Measurements from ENCODE around the gene PGAP6. TPM values are rescaled to one million over a fixed set of nuclear protein-coding genes. Genes with fewer than 3 reads are reported as not detected.

Gene PGAP6
- total and polyA plus RNA-seq, 2 of the 13 experiments (the other 11 are each of a cell fraction or from before 2014, with no cell fraction given), result 52.7 to 136 TPM

- TF ChIP-seq MAZ (IDR thresholded peaks at IDR 0.05; ENCODE audit: borderline replicate concordance, low read depth, low read length), result no peak
- TF ChIP-seq MAZ (CRISPR knock-in tag; IDR thresholded peaks at IDR 0.05; ENCODE audit: low read depth), result no peak
Measured at GRCh38 chr16:398561-399339, 17.0 kb upstream of the PGAP6 start (continued).

GRCh38 chr16:397736-398332 lies 16.1 kb upstream of the PGAP6 start:
- peak overlapping the region; percentile 88 for H3K4me2 ChIP-seq (ENCODE audit: low read depth, low read length)
- H3K79me2 ChIP-seq (ENCODE audit: insufficient read depth, low read length), result peaks cover 15% of the 10 kb centered on the region
- DNase-seq (ENCODE audit: low spot score) (peak; percentile 74), FAIRE-seq (no peak), ATAC-seq (peak; percentile 76)
- ChIA-PET CTCF (ENCODE audit: low intra/inter-chr PET ratio, low total read pairs) (no interaction called here), POLR2A (interaction anchor here (0.8 to 1.8 kb wide), 6 partner anchors 11 to 191 kb away, joined by 3 to 7 read pairs (median 3); partner anchors contain the start of gene PGAP6)
- H4K20me1 ChIP-seq (ENCODE audit: insufficient read depth, low read length), result no peaks in the 10 kb centered on the region
- H3K36me3 ChIP-seq (replicated peaks in 1 of 2; ENCODE audit: control insufficient read depth in 1 of 2, insufficient read depth in 2 of 2, low read length in 2 of 2), result peaks cover 0 to 4% of the 10 kb centered on the region in 2 experiments; a peak in 2 of 5 replicates
- H2AFZ ChIP-seq (ENCODE audit: low read length), result no peak overlapping the region
- peaks cover 41% of the 10 kb centered on the region for H3K4me1 ChIP-seq (ENCODE audit: insufficient read depth, low read length)
- intact Hi-C loops (cut with micrococcal nuclease; ENCODE audit: unreplicated experiment), result no loop called here
- H3K4me3 ChIP-seq (replicated peaks in 1 of 3; ENCODE audit: insufficient read depth in 1 of 3, low read depth in 2 of 3, low read length in 3 of 3), result peak overlapping the region; percentile 1 to 70 (median 28); a peak in 3 of 6 replicates
- WGBS (ENCODE audit: low lambda C conversion rate), result 31% methylated on average over 11 of the region's 29 CpGs
- no TSS peak for BruUV-seq (replicated peaks)
- in situ Hi-C loops (cut with HindIII; ENCODE audit: extremely low pct_ligation_motif_present, low pct_unique_long_range_greater_than_20kb), result loop anchor here (5.0 kb wide), 1 partner anchor 99 kb away; no protein-coding TSS in a partner anchor
- H3K9ac ChIP-seq (ENCODE audit: insufficient read depth, low read depth, low read length), result peak overlapping the region; percentile 69
- no peaks in the 10 kb centered on the region for H3K9me3 ChIP-seq (ENCODE audit: low read length)
- no peaks in the 10 kb centered on the region for H3K27me3 ChIP-seq (ENCODE audit: control insufficient read depth in 1 of 2, insufficient read depth in 2 of 2, low read length in 2 of 2)
- H3K27ac ChIP-seq (ENCODE audit: extremely low read length, insufficient read depth, low read length), result peak overlapping the region; percentile 79
- TF ChIP-seq ZNF33A (CRISPR knock-in tag; IDR thresholded peaks at IDR 0.05; ENCODE audit: borderline replicate concordance) (no peak), SAP130 (CRISPR knock-in tag; IDR thresholded peaks at IDR 0.05; ENCODE audit: low read depth) (0 out of 2 replicates have a peak, but pooled peaks have one; percentile 10), PHF8 (CRISPR knock-in tag; IDR thresholded peaks at IDR 0.05) (peak; percentile 10; the same call in 1 of the 2 replicates), CTCF (CRISPR knock-in tag; IDR thresholded peaks at IDR 0.05) (peak; percentile 37; the same call in 1 of the 2 replicates), CREB1 (IDR thresholded peaks at IDR 0.05) (0 out of 2 replicates have a peak, but pooled peaks have one; percentile 12), CREB1 (CRISPR knock-in tag; IDR thresholded peaks at IDR 0.05) (no peak), LCORL (IDR thresholded peaks at IDR 0.05) (no peak), LCORL (CRISPR knock-in tag; IDR thresholded peaks at IDR 0.05) (0 out of 2 replicates have a peak, but pooled peaks have one; percentile 23), POLR2AphosphoS2 (IDR thresholded peaks at IDR 0.05; ENCODE audit: low read depth, low read length) (no peak), ZBTB7B (CRISPR knock-in tag; IDR thresholded peaks at IDR 0.05) (0 out of 2 replicates have a peak, but pooled peaks have one; percentile 6)
- TF ChIP-seq, protein P1, sequence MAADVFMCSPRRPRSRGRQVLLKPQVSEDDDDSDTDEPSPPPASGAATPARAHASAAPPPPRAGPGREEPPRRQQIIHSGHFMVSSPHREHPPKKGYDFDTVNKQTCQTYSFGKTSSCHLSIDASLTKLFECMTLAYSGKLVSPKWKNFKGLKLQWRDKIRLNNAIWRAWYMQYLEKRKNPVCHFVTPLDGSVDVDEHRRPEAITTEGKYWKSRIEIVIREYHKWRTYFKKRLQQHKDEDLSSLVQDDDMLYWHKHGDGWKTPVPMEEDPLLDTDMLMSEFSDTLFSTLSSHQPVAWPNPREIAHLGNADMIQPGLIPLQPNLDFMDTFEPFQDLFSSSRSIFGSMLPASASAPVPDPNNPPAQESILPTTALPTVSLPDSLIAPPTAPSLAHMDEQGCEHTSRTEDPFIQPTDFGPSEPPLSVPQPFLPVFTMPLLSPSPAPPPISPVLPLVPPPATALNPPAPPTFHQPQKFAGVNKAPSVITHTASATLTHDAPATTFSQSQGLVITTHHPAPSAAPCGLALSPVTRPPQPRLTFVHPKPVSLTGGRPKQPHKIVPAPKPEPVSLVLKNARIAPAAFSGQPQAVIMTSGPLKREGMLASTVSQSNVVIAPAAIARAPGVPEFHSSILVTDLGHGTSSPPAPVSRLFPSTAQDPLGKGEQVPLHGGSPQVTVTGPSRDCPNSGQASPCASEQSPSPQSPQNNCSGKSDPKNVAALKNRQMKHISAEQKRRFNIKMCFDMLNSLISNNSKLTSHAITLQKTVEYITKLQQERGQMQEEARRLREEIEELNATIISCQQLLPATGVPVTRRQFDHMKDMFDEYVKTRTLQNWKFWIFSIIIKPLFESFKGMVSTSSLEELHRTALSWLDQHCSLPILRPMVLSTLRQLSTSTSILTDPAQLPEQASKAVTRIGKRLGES (CRISPR knock-in tag; IDR thresholded peaks at IDR 0.05; ENCODE audit: borderline replicate concordance), result no peak
- TF ChIP-seq, protein P2, sequence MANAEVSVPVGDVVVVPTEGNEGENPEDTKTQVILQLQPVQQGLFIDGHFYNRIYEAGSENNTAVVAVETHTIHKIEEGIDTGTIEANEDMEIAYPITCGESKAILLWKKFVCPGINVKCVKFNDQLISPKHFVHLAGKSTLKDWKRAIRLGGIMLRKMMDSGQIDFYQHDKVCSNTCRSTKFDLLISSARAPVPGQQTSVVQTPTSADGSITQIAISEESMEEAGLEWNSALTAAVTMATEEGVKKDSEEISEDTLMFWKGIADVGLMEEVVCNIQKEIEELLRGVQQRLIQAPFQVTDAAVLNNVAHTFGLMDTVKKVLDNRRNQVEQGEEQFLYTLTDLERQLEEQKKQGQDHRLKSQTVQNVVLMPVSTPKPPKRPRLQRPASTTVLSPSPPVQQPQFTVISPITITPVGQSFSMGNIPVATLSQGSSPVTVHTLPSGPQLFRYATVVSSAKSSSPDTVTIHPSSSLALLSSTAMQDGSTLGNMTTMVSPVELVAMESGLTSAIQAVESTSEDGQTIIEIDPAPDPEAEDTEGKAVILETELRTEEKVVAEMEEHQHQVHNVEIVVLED (CRISPR knock-in tag; IDR thresholded peaks at IDR 0.05; ENCODE audit: borderline replicate concordance), result peak; percentile 41; the same call in 1 of the 2 replicates
